HG03097 (cell line): ENCODE results near the gene SPIRE2.
"Not testable (repeated sequence)": the region's sequence is repeated elsewhere in the genome, so short reads cannot be mapped to it uniquely, and the experiment has no call there.

Source experiments
- ATAC-seq: cut with Tn5 transposase; IDR thresholded peaks from one replicate; pipeline ENCODE4 v1.9.1; 2021; ENCODE audit not compliant: unreplicated experiment, low FRiP score

Gene SPIRE2, protein sequence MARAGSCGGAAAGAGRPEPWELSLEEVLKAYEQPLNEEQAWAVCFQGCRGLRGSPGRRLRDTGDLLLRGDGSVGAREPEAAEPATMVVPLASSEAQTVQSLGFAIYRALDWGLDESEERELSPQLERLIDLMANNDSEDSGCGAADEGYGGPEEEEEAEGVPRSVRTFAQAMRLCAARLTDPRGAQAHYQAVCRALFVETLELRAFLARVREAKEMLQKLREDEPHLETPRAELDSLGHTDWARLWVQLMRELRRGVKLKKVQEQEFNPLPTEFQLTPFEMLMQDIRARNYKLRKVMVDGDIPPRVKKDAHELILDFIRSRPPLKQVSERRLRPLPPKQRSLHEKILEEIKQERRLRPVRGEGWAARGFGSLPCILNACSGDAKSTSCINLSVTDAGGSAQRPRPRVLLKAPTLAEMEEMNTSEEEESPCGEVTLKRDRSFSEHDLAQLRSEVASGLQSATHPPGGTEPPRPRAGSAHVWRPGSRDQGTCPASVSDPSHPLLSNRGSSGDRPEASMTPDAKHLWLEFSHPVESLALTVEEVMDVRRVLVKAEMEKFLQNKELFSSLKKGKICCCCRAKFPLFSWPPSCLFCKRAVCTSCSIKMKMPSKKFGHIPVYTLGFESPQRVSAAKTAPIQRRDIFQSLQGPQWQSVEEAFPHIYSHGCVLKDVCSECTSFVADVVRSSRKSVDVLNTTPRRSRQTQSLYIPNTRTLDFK

DNA sequence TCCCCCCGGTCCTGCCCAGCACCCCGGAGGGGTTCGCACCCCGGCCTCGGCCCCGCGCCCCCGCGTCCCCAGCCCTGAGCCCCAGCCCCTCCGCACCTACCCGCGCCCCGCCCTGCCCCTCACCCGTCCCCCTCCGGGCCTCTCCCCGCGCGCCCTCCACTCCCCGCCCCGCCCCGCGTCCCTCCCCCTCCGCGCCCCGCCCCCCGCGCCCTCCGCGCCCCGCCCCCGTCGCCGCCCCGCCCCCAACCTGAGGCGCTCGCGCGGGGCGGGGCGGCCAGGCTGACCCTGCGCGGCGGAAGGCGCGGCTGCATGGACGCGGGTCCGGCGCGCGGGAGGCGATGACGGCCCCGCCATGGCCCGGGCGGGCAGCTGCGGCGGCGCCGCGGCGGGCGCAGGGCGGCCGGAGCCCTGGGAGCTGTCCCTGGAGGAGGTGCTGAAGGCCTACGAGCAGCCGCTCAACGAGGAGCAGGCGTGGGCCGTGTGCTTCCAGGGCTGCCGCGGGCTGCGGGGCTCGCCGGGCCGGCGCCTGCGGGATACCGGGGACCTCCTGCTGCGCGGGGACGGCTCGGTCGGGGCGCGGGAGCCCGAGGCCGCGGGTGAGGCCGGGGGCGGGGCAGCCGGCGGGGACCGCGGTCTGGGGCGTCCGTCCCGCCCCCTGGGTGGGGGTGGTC is at the start of gene SPIRE2:
TSS of gene SPIRE2 (plus strand) at position 277 of the 671 bp plus-strand sequence. CDS start at position 353, 76 bp downstream.
- ATAC-seq = peak; percentile 62

DNA sequence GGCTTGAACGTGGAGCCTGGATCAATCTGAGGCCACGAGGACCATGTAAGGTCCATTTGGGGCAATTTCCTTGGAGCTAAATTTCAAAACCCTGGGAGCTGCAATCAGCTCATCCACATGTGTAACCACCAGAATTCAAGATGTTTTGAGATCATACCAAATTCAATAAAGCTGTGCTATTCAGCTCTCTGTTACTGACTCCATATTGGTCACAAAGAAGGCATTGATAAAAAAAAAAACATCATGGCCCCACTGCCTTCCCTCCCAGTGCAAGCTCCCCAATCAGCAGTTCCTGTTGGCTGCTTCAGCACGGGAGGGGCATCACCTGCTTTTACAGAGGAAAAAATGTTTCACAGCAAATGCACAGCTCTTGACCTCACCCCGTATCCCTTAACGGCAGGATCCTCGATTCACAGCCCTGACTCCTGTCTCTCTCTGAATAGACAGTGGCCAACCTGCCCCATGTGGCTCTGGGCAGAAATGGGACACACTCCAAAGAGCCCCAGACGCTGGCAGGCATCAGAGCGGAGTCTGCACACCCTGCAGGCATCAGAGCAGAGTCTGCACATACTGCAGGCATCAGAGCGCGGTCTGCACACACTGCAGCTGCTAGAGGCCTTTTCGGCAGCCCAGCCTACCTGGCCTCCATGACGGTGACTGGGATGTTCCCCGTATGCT is 48.9 kb upstream of the SPIRE2 start:
- ATAC-seq = no peak

DNA sequence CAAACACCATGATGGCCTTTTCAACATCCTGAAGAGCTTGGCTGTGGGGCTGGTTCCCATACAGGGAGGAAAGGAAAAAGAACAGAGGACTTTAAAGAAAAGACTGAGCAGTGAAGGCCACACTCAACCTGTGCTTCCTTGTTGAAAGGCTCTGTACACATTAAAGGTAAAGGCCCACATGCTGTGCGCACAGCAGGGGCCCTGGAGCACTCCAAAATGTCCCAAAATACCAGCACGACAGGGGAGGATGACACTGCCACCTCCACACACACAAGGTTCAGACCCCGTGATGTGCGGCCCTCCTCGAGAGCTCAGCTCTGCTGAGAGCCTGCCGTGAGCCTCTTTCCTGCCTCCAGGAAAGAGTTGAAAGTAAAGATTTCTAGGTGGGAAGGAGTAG is 48.4 kb upstream of the SPIRE2 start:
- ATAC-seq = no peak

DNA sequence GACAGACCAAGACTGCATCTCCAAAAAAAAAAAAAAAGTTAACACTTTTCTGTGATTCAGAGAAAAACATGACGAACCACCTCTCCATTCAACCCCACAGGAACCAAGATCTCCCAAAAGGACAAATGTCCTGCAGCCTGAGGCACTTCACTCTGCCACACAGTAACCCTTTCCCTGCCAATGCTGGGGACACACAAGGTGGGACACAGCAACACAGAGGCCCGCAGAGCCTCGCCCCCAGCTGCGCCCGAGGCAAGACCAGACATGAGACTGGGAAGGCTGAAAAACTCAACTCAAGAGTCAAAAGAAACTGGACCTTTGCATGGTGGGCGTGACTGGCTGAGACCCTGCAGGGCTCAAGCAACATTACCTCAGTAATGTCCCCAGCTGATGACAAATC is 45.8 kb upstream of the SPIRE2 start:
- ATAC-seq = no peak

DNA sequence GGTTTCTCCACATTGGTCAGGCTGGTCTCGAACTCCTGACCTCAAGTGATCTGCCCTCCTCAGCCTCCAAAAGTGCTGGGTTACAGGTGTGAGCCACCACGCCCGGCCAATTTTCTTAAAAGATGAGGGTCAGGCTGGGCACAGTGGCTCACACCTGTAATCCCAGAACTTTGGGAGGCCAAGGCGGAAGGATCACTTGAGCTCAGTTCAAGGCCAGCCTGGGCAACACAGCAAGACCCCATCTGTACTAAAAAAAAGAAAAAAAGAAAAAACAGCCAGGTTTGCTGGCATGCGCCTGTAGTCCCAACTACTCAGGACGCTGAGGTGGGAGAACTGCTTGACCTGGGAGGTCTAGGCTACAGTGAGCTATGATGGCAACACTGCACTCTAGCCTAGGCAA is 44.3 kb upstream of the SPIRE2 start:
- ATAC-seq = not testable (repeated sequence)

DNA sequence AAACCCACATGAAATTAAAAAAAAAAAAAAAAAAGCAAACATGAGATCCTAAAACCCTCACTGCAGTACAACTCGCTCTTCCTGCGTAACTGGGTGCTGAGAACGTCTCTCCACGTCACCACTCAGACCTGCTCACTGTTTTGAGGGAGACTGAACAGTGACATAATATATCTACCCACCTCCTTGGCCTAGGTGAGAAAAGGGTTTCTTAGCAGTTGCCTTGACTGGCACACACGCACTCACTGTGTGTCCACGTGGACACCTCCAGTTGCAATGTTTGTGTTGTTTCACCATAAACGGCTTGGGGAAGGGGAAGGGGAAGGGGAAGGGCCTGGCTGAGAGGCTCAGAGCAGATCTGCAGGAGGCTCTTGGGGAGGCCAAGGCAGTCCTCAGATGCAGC is 43.9 kb upstream of the SPIRE2 start:
- no peak for ATAC-seq

DNA sequence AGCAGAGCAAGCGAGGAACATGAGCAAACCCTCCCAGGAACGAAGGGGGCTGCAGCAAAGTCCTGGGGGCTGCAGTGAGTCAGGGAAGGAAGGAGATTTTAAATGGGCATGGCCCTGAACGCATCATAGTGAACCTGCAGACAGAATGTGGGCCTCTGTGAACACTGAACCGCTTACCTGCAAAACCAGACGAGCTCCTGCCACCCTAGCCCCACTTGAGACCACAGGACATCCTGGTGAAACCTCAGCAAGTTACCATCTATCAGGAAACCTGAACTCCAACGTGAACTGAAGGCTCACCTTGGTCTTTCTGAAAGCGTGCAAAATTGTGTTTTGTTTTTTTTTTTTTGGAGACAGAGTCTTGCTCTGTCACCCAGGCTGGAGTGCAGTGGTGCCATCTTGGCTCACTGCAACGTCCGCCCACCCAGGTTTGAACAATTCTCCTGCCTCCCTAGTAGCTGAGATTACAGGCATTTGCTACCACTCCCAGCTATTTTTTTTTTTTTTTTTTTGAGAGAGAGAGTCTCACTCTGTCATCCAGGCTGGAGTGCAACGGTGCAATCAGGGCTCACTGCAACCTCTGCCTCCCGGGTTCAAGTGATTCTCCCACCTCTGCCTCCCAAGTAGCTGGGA is 42.6 kb upstream of the SPIRE2 start:
- ATAC-seq = no peak

DNA sequence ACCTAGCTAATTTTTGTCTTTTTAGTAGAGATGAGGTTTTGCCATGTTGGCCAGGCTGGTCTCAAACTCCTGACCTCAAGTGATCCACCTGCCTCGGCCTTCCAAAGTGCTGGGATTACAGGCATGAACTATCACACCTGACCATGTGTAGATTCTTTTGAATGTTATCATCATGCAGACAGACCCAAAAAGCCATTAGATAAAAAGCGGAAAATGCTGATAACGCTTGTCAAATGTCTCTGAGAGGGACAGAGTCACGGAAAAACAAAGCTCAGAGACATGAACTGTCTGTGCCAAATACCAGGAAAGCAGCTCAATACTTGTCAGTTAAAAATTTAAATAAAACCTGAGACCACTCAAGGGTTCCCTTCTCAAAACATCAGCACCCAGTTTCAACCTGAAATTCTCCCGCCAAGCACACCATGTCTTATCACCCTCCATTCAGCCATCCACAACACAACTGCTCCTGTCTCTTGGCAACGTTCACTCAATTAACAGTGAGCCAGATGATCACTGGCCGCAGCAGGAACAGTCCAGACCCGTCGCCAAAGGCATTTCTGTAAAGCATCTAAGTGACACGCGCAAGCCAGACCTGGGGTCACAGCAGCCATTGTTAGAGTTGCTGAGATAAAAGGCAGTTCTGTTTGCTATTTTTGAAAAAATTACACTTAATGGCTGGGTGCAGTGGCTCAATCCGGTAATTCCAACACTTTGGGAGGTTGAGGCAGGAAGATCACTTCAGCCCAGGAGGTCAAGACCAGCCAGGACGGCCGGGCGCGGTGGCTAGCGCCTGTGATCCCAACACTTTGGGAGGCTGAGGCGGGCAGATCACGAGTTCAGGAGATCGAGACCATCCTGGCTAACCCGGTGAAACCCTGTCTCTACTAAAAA is 41.6 kb upstream of the SPIRE2 start:
- ATAC-seq = no peak

DNA sequence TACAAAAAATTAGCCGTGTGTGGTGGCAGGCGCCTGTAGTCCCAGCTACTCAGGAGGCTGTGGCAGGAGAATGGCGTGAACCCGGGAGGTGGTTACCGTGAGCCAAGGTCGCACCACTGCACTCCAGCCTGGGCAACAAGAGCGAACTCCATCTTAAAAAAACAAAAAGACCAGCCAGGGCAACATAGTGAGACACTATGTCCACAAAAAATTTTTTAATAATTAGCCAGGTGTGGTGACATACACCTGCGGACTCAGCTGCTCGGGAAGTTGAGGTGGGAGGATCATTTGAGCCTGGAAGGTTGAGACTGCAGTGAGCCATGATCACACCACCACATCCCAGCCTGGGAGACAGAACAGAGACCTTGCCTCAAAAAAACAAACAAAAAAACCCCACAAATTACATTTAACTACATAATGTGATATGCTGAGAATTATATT is 40.9 kb upstream of the SPIRE2 start:
- no peak for ATAC-seq

DNA sequence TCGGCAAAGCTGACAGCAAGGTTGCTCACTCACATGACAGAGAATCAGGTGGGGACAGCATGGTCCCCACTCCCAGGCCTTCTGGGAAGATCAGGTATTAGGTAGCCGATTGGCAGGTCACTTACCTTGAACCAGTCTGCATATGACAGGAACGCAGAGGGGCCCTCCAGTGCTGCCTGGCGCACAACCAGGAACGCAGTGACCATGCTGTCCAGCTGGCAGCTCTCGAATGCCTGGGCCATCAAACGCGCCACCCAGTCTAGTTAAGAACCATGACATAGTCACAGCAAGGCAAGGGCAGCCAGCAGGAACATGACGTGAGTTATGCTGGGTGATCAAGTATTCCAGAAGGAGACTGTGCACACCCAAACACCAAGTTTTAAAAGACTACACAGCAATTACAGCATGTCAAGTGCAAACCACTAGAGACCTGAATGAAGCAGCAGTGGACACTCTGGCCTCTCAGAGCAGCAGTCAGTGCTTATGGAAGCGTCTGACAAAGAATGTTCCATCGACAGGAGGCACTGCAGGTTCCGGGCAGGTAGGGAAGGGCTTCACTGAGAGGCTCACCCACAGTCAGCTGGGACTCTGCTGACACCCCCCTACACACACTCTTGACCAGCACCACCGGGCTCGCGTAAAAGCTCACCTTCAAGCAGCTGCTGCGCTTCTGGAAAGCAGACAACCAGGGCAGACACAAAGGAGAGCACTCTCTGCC is 36.8 kb upstream of the SPIRE2 start:
- no peak for ATAC-seq

DNA sequence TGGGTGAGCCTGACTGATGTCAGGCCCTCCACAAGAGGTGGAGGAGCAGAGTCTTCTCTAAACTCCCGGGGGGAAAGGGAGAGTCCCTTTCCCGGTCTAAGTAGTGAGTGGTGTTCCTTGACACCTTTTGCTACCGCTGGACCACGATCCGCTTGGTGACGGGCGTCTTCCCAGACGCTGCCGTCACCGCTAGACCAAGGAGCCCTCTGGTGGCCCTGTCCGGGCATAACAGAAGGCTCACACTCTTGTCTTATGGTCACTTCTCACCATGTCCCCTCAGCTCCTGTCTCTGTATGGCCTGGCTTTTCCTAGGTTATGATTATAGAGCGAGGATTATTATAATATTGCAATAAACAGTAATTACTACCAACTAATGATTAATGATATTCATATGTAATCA is 35.2 kb upstream of the SPIRE2 start:
- not testable (repeated sequence) for ATAC-seq

DNA sequence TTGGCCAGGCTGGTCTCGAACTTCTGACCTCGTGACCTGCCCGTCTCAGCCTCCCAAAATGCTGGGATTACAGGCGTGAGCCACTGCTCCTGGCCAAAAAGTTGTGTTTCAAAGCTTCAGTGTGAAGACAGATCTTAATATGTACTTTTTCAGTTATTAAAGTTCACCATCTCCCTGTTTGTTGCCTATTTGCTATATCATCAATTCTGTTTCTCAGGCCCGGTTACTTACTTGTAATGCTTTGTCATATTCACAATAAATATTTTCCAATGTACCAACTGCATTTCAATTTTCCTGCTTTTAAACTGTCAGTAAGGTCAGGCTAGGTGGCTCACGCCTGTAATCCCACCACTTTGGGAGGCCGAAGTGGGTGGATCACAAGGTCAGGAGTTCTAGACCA is 34.3 kb upstream of the SPIRE2 start:
- ATAC-seq = no peak

DNA sequence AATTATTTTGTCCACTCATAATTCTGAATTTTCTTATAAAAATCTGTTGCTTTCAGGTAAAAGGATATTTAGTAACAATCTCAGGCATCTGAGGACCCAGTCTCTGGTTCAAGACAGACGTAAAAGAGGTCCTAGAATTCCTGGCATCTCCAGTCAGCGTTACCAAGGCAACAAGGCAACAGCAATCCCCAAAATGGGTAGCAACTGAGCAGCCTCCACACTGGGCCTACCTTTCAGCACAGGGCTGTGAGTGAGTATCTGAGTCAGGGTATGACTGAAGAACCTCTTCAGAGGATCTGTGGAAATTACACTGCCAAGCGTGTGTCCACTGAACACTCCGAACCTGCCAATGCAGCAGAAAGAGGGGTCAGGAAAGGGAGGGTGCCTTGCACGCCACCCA is 32.6 kb upstream of the SPIRE2 start:
- ATAC-seq = no peak

DNA sequence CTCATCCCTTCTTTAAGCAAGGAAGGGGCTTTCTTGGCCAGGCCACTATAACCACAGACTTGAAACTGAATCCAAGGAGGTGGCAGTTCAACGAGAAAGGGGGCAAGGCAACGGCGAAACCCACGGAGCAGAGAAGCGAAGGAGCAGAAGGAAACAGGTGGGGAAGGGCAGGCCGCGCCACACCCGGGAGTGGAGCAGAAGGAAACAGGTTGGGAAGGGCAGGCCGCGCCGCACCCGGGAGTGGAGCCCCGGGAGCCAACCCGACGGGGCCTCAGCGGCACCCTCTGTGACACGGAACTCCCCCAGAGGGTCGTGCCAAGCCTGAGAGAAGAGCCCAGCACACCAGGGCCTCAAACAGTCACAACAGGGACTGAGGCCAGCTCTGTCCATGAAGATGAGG is 32.2 kb upstream of the SPIRE2 start:
- no peak for ATAC-seq

DNA sequence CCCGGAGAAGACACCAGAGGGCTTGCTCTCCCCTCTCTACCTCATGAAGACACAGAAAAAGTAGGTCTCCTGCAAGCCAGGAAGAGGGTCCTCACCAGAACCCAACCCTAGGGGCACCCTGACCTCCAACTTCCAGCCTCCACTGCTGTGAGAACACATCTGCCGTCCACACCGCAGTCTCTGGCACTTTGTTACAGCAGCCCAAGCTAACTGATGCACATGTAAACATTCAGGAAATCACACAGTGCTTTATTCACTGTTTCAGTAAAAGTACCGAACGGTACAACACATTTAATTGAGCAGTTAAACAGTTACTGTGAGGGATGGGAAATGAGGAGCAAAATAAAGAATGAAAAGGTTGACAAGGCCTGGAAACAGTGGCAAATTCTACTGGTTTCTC is 30.1 kb upstream of the SPIRE2 start:
- ATAC-seq = no peak

DNA sequence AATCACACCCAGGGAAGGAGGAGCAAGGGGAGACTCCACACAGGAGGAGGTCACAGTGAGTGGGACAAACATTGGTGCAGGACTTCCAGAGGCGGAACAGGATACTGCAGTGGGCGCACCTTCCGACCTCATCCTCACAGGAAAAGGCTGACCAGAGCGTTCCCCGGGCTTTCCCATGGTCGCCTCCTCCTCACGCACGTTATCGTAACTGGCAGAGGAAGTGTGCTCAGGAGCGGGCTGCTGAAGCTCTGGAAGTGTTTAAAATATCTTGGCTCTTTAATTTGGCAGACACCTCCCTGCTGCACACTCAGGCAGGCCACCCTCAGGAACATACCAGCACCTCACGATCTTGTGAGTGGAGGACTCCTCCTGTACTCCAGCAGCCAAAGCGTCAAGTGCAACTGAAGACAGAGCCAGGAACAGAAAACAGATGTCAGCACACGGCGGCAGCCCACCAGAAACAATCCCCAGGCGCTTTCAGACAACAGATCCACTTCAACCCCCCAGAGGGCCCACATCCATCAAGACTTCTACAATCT is 29.4 kb upstream of the SPIRE2 start:
- ATAC-seq = no peak

DNA sequence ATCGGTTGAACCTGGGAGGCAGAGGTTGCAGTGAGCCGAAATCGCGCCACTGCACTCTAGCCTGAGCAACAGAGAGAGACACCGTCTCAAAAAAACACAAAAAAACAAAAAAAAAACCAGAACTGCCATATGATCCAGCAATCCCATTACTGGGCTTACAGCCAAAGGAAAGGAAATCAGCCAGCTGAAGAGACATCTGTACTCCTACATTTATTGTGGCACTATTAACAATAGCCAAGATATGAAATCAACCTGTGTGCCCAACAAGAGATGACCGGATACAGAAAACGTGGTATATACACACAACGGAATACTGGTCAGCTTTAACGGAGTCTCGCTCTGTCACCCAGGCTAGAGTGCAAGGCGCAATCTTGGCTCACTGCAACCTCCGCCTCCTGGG is 26.5 kb upstream of the SPIRE2 start:
- ATAC-seq = no peak

DNA sequence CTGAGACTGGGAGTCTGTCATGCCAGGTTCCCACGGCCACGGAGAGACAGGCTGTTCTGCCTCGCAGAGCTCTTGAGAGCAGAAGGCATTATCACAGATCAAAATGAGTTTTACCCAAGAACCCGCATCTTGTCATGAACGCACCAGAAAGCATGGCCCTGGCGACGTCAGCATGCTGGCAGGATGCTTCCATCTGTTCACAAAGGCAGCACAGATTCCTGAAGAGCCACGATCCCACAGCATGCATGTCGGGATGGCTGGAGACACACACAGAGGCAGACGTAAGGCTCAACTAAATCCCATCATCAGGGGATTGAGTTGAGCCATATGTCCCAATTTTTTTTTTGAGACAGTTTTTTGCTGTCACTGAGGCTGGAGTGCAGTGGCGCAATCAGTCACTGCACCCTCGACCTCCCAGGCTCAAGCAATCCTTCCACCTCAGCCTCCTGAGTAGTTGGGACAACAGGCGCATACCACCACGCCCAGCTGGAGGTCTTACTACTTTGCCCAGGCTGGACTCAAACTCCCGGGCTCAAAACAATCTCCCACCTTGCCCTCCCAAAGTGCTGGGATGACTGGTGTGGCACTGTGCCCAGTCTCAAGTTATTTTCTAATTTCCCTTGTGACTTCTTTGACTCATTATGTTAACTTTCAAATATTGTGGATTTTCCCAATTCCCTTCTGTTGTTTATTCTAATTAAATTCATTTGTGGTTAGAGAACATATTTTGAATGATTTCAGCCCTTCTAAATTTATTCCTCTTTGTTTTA is 23.0 kb upstream of the SPIRE2 start:
- no peak for ATAC-seq
